Muscle of leg (tissue), 11 donors: ENCODE data around the gene SNAP47. TPM values are rescaled to one million over a fixed set of nuclear protein-coding genes. Genes with fewer than 3 reads are reported as not detected.

Source experiments
- DNase-seq: peaks from one replicate; pipeline ENCODE4 v3.0.0; 2013
- H3K27ac ChIP-seq: one replicate; pipeline ENCODE4 v1.5.1; 2013; ENCODE audit warnings: mild to moderate bottlenecking, low read length, control low read depth
- H3K27me3 ChIP-seq: one replicate; pipeline ENCODE4 v1.6.1; 2013; ENCODE audit warnings: low read length; ENCODE audit not compliant: control insufficient read depth, insufficient read depth
- H3K36me3 ChIP-seq: one replicate; pipeline ENCODE4 v1.6.1; 2013; ENCODE audit warnings: low read length; ENCODE audit not compliant: control insufficient read depth, insufficient read depth
- H3K4me1 ChIP-seq: one replicate; pipeline ENCODE4 v1.6.1; 2013; ENCODE audit warnings: low read length; ENCODE audit not compliant: control insufficient read depth, insufficient read depth
- H3K4me3 ChIP-seq: one replicate; pipeline ENCODE4 v1.5.1; 2013; ENCODE audit warnings: low read length, control low read depth
- H3K9me3 ChIP-seq: replicated peaks from 2 replicates; pipeline ENCODE4 v1.6.1; 2013; ENCODE audit warnings: low read depth, low read length; ENCODE audit not compliant: control insufficient read depth
- WGBS: methylation state at CpG from one replicate; pipeline ENCODE4 v1.1.5; 2013; ENCODE audit warnings: missing lambda C conversion rate; ENCODE audit not compliant: insufficient coverage; 5-methylcytosine and 5-hydroxymethylcytosine counted together
- polyA plus RNA-seq, 8 donors: library from polyadenylated mRNA; unstranded; fragments of 120-200 nt; gene quantifications; one replicate each; pipeline versions ENCODE4 v1.2.1 to v1.2.3, GENCODE V29; 2013; ENCODE audit warnings: inconsistent platforms in 1 of 8, low replicate concordance in 1 of 8; ENCODE audit not compliant: insufficient read length in 8 of 8, insufficient read depth in 1 of 8
- total RNA-seq: library from RNA; stranded (reverse); fragments of 120-200 nt; gene quantifications from one replicate; pipeline ENCODE4 v1.2.4, GENCODE V29; 2013

Gene SNAP47
- total and polyA plus RNA-seq, 9 donors = 24.7 to 38.3 (median 30.4) TPM

DNA sequence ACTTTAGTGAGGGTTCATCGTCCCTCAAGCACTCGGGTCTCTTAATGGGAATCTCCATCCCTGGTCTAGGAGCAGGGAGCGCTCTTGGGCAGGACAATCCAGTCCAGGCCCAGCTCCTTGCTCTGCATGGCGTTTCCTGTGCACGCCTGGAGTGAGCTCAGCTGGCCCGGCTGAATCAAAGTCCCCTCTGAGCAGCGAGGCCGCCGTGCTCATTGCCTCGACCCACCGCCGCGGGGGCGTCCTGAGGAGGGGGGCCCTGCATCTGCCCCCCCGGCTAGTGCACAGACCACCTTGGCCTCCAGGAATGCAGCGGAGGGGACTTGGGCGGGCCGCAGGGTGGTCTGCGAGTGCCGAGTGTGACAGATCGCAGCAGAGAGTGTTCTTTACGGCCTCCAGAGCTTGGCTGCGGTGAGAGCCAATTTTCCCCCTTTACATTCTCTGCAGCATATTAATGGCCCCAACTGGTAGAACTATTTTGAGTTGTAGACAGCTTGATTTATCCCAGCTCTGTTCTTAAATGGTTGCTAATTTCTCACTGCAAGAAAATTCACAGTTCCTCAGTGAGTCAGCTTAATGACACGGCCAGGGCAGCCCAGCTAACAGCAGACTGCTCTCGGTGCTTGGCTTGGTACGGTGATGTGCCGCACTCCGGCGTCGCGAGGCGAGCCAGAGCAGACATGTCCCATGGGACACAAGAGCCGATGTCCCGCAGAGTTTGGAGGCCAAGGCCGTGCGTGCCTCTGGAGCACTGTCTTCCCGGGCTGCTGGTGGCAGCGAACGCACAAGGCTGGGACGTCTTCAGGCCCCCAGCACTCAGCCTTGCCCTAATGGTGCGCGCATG lies 39.8 kb downstream of the SNAP47 start:
- Histone ChIP-seq H3K27ac (peak overlapping the region; percentile 35), H3K9me3 (no peaks in the 10 kb centered on the region), H3K27me3 (no peaks in the 10 kb centered on the region), H3K36me3 (peaks cover 16% of the 10 kb centered on the region), H3K4me1 (peaks cover 63% of the 10 kb centered on the region), H3K4me3 (no peak overlapping the region)
- 20% methylated on average over 36 of the region's 42 CpGs for WGBS
- peak; percentile 86 for DNase-seq

DNA sequence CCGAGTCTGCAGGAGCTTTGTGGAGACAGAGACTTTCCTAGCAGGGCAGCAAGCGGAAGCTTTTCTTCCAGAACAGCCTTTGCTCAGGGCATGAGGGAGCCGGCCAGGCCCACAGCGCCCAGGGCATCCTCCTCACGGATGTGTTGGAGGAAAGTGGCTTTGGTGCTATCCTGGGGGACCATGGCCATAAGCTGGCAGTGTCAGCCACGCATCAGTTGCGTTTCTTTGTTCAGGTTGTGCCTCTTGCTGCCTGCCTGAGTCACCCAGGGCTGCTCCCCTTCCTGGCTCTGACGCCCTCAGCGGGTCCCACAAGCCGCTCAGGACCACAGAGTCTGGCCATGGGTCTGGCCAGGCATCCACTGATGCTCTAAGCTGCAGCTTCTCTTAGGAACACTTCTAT lies 40.6 kb downstream of the SNAP47 start:
- Histone ChIP-seq H3K4me1 (peaks cover 64% of the 10 kb centered on the region), H3K27me3 (no peaks in the 10 kb centered on the region), H3K27ac (no peak overlapping the region), H3K4me3 (no peak overlapping the region), H3K9me3 (no peaks in the 10 kb centered on the region), H3K36me3 (peaks cover 14% of the 10 kb centered on the region)
- no peak for DNase-seq
- WGBS = 75% methylated on average over 10 of the region's 10 CpGs

DNA sequence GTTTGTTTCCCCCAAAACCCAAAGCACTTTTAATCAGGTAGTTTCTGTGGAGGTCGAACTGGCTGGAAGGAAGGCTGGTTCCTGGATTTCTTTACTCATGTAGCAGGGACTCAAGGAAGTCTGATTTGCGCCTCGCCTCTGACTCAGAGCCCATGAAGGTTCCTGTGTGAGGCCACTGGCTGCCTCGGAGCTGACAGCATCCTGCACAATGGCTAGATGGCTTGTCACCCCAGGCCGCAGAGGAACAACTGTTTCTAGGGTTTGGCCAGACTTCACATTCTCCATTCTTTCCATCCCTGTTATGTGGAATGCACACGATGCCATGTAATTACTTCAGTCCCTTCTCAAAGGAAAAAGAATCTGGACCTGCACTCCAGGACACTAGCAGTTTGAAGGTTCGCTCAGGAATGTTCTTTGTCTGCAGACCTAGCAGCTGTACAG lies 41.1 kb downstream of the SNAP47 start:
- Histone ChIP-seq H3K36me3 (peaks cover 18% of the 10 kb centered on the region), H3K4me1 (peaks cover 64% of the 10 kb centered on the region)
- 68% methylated on average over 5 of the region's 7 CpGs for WGBS

DNA sequence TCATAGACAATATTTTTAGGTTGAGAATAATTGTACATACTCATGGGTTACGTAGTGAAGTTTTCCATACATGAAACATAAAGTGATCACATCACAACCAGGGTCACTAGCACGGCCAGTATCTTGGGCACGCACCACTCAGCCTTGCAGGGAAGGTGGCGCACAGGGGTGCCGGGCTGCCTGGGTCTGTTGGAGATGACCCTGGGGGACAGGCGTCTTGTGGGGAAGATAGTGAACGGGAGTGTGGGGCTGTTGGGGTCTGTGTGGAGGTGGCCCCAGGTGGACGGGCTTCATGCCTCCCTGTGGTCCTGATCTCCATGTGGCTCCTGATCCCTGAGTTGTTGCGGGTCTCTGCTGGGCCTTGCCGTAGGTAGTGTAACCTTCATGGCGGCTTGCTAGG lies 41.9 kb downstream of the SNAP47 start:
- DNase-seq = no peak
- H3K27me3 ChIP-seq = no peaks in the 10 kb centered on the region
- no peak overlapping the region for H3K27ac ChIP-seq
- no peak overlapping the region for H3K4me3 ChIP-seq
- WGBS = 85% methylated on average over 6 of the region's 11 CpGs
- peaks cover 20% of the 10 kb centered on the region for H3K36me3 ChIP-seq
- H3K4me1 ChIP-seq = peaks cover 60% of the 10 kb centered on the region
- H3K9me3 ChIP-seq = no peaks in the 10 kb centered on the region

More for the DNA sequence above, 41.1 kb downstream of the SNAP47 start:
- DNase-seq = peak; percentile 63
- Histone ChIP-seq H3K9me3 (no peaks in the 10 kb centered on the region), H3K27ac (no peak overlapping the region), H3K27me3 (no peaks in the 10 kb centered on the region), H3K4me3 (no peak overlapping the region)

DNA sequence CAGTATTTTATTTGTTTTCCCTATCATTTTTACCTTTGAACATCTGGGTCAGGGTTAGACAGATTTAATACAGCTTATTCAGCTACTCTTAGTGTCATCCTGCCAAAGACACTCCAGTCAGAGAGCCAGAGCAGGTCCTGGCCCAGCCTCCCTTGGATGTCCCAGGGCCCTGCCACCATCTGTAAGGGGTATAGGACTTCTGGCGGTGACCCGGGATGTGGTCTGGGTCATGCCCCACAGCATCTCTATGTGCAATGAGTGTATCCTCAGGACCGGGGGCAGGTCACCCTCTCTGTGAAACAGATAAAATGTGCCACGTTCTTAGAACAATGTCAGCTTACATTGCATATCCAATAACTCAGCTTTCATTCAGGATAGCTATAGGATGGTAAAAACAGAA lies 42.4 kb downstream of the SNAP47 start:
- no peak for DNase-seq
- Histone ChIP-seq H3K9me3 (no peaks in the 10 kb centered on the region), H3K27me3 (no peaks in the 10 kb centered on the region), H3K36me3 (peaks cover 18% of the 10 kb centered on the region), H3K27ac (no peak overlapping the region), H3K4me3 (no peak overlapping the region), H3K4me1 (peaks cover 57% of the 10 kb centered on the region)
- 100% methylated on average over 2 of the region's 4 CpGs for WGBS

DNA sequence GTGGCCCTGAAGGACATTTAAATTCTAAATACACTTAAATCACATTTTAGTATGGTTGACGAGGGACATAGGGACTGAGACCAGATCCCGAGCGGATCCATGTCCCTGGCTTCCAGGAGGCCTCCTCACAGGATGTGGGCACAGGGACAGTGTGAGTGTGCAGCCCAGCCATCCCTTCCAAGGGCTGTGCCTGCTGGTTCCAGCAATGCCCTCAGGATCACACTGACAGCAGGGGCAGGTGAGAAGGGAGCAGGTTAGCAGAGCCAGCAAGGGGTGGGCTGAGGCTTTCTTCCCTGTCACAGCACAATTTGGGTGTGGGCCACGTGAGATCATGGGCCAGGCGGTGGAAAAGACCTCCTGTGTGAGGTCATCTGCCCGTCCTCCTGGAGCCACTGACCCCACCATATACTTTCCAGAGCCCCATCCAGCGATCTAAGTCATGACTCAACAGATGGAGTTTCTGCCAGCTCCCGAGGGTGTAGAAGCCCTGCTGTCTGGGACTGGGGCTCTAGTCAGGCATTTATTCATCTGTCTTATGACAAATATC lies 43.2 kb downstream of the SNAP47 start:
- Histone ChIP-seq H3K36me3 (peaks cover 18% of the 10 kb centered on the region), H3K4me1 (peaks cover 55% of the 10 kb centered on the region), H3K4me3 (no peak overlapping the region), H3K27me3 (no peaks in the 10 kb centered on the region), H3K27ac (no peak overlapping the region), H3K9me3 (no peaks in the 10 kb centered on the region)
- peak; percentile 42 for DNase-seq
- WGBS = 72% methylated on average over 6 of the region's 8 CpGs

DNA sequence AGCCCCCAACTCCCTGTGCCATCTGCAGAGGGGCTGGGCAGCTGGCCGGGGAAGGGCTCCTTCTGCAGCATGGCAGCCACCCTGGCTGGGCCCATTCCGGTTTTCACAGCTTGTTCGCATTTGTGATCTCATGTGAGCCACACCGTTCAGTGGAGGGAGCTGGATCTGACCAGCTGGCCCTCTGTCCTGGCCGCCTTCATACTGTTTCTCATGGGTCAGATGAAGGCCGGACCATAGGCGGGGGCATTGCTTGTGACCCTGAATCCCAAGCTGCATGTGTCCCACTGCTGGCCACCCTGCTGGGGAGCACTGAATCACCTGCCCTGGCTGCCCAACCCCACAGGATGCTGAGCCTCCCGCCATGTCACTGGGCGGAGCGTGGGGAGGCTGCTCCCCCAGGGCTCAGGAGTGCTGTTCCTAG lies 43.8 kb downstream of the SNAP47 start:
- no peaks in the 10 kb centered on the region for H3K27me3 ChIP-seq
- no peak for DNase-seq
- H3K36me3 ChIP-seq = peaks cover 18% of the 10 kb centered on the region
- H3K27ac ChIP-seq = no peak overlapping the region
- H3K9me3 ChIP-seq = no peaks in the 10 kb centered on the region
- 81% methylated on average over 10 of the region's 10 CpGs for WGBS
- peaks cover 50% of the 10 kb centered on the region for H3K4me1 ChIP-seq
- no peak overlapping the region for H3K4me3 ChIP-seq

DNA sequence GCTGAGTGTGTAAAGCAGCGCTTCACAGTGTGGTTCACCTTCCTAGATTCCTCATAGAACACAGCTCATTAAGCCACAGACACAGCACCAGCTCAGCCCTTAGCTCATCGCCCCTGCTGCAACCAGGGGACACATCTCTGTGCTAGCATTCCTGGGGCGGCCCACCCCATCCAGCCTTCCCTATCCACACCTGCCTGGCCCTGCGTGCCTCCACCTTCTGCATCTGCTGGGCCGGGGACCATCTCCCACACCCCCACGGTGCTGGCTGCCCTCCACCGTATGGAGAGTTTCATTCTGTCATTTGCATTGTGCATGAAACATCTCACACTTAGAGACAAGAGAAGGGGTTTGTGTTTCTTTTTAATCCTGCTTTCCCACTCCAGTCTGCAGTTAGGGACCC lies 44.5 kb downstream of the SNAP47 start:
- Histone ChIP-seq H3K4me3 (no peak overlapping the region), H3K27ac (no peak overlapping the region), H3K4me1 (peaks cover 43% of the 10 kb centered on the region), H3K27me3 (no peaks in the 10 kb centered on the region), H3K36me3 (peaks cover 18% of the 10 kb centered on the region), H3K9me3 (no peaks in the 10 kb centered on the region)
- 94% methylated on average over 3 of the region's 7 CpGs for WGBS
- no peak for DNase-seq

DNA sequence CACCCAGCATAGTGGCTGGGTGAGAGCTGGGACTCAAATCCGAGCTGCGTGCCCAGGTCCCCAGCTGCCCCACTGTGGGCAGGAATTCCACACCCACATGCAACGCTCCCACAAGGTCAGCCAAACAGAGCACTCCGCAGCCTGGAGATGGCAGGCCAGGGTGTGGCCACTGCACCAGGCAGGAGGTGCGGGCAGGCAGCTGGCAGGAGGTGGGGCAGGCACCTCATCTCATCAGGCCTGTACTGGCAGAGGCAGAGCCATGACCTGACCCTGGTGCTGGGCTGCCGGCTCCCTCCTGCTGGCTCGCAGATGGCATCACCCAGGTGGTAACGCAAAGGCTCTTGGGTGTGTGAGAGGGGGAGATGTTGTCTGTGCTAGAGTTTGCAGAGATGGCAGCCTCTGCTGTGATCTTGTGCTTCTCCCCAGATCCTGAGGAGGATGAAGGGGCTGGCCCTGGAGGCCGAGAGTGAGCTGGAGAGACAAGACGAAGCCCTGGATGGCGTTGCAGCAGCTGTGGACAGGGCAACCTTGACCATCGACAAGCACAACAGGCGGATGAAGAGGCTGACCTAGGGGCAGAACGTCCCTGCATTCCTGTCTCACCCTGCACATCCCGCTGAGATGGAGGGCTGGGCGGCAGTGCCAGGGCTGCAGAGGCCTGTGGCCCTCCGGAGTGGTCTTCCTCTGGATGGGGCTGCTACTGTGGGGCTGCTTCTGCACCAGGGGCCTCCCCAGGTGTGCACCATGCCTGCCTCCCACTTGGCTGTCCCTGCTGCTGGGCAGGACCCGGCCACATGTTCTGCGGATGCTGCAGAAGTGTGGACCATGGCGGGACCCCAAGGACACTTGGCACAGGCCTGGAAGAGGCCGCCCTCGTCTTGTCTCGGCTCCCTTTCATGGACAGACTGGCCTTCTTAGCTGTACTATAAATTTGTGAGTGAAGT lies 45.1 kb downstream of the SNAP47 start:
- Histone ChIP-seq H3K36me3 (peaks cover 18% of the 10 kb centered on the region), H3K27me3 (no peaks in the 10 kb centered on the region), H3K9me3 (no peaks in the 10 kb centered on the region), H3K4me3 (no peak overlapping the region), H3K27ac (no peak overlapping the region), H3K4me1 (peaks cover 36% of the 10 kb centered on the region)
- 87% methylated on average over 20 of the region's 23 CpGs for WGBS
- DNase-seq = no peak
